HG03469 (cell line): Measurements from ENCODE around the gene TKT.
A peak's percentile ranks its signal among the peaks of the same experiment; 100 is the strongest.

Experiments used
- ATAC-seq: cut with Tn5 transposase; IDR thresholded peaks from one replicate; pipeline ENCODE4 v1.9.1; 2021; ENCODE audit warnings: mild to moderate bottlenecking, moderate library complexity, moderate number of reproducible peaks; ENCODE audit not compliant: unreplicated experiment

TKT gene

DNA sequence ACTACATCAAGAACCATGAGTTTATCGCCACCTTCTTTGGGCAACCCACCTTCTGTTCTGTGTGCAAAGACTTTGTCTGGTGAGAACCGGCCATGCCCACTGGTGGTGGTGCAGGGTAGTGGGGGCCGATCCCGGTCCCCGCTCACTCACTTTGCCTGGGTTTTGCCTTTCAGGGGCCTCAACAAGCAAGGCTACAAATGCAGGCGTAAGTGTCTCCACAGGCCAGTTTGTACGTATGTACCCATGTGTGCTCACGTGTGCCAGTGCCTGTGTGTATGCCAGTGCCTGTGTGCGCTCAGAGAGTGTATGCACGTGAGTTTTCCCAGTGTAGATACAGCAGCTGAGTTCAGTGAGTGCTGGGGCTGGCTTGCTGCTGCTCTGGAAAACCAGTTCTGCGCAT is 74.3 kb downstream of the TKT start:
- no peak for ATAC-seq

DNA sequence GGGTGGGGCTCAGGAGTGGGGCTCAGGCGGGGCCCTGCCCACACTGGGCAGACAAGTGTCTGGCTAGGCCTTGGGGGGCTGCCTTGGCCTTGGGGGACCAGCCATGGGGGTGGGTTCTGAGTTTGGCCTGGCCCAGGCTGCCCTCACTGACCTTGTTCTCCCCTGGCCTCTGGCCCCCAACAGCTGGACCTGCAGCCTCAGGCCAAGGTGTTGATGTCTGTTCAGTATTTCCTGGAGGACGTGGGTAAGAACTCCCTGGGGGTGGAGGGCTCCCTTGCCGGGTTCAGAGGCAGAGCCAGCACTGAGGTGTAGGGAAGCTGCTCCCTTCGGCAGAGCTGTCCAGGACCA is 74.8 kb downstream of the TKT start:
- ATAC-seq = no peak

DNA sequence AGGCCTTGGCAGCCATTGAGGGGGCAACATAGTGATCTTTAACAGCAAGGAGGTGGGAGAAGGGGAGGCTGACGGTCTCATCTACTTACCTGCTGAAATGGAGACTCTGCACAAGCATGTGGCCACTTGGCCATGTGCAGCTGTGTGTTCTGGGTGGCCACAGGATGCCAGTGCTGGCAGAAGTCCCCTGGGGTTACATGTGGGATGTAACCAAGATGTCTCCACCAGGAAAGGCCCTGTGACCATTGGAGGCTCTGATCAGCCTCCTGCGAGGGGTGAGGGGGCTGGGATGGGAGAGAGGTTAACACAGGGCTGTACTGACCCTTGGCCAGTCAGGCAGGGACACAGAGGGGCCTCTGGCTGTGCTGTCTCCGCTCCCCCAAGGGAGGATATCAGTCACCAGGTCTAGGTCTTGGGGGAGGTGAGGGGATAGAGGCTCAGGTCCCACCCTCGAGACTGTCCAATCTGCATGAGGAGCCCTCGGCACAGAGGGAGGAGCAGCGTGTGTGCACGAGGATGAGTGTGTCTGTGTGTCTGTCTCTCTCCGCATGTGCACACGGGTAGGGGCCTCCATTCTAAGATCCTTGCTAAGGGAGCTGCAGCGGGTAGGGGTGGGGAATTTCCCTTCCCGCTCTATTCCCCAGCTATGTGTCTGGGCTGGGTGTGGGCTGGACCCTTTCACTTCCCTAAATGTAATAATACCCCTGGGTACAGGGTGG is 75.4 kb downstream of the TKT start:
- peak; percentile 80 for ATAC-seq

DNA sequence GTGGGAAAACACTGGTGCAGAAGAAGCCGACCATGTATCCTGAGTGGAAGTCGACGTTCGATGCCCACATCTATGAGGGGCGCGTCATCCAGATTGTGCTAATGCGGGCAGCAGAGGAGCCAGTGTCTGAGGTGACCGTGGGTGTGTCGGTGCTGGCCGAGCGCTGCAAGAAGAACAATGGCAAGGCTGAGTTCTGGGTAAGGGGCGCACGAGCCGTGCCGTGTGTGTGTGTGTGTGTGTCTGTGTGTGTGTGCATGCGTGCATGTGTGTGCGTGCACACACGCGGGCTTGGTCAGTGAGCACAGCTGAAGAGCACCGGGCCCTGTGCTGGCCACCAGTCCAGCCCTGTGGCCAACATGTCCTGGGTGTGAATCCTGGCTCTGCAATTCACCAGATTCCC is 76.2 kb downstream of the TKT start:
- ATAC-seq = no peak

DNA sequence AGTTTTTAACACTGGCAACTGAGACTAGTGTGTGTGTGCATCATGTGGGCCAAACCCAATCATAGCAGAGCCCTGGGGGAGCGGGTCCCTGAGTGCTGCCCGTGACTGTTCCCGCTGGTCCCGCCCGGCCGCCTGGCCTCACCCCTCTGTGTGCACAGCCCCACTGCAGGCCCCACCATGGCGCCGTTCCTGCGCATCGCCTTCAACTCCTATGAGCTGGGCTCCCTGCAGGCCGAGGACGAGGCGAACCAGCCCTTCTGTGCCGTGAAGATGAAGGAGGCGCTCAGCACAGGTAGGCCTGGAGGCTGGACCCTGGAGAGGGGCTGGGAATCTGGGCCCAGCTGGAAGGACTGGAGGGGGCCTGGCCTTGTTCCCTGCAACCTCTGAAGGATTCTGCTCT is 77.6 kb downstream of the TKT start:
- no peak for ATAC-seq

DNA sequence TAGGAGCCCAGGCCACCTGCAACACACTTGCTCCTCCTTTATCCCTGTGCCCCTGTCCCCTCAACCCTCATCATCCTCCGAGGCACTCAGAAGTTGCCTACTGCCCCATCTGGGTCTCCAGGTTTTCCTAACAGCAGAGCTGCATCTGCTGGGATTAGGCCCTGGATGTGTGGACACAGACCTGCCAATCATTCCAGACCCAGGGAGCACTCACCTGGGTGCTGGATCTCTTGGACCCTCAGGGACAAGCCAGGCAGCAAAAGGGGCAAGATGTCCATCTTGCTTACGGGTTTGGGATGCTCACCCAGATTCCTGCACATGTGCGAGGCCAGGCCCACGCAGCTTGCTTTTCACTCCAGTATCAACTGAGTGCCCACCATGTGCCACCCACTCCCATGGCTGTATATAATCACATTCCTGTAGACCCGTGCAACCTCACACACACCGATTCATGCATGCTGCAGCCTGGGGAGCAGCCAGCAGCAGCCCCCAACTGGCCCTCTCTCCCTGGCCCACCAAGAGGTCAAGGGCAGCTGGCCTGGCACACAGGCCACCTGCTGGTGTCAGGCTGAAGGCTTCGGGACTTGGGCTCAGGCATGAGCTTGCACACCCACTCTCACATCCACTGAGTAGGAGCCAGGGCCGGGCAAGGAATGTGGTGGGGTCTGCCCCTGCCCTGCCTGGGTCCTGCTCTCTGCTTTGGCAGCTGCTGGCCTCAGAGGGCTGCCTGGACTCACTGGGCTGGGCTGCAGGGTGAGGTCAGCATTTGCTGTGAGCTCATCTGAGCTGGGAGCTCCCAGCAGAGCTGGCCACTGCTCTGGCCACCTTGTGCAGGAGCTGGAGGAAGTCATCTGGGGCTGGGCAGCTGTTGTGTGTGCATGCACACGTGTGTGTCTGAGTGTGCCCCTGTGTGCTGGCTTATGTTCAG is 79.9 kb downstream of the TKT start:
- ATAC-seq = no peak
